Measurements from ENCODE around the gene ACVR1B. TPM values are rescaled to one million over a fixed set of nuclear protein-coding genes. Genes with fewer than 3 reads are reported as not detected.

The ACVR1B gene
- total and polyA plus RNA-seq, 9 of the 15 experiments (the other 6 are each of a cell fraction or from before 2014, with no cell fraction given): 0.97 to 15.1 (median 6.8) TPM

GRCh38 chr12:51917746-51918453 lies 33.6 kb upstream of the ACVR1B start (continued):
- TF ChIP-seq TAF7 (tag; IDR thresholded peaks at IDR 0.05) (no peak), CHD4 (IDR thresholded peaks at IDR 0.05; ENCODE audit: insufficient read depth, insufficient replicate concordance, low read depth, low read length, poor library complexity, severe bottlenecking) (no peak), ILF3 (IDR thresholded peaks at IDR 0.05; ENCODE audit: borderline replicate concordance) (no peak), NCOA4 (IDR thresholded peaks at IDR 0.05; ENCODE audit: partially characterized antibody) (no peak), NCOR1 (IDR thresholded peaks at IDR 0.05) (peak; percentile 88), ZBTB9 (CRISPR knock-in tag; IDR thresholded peaks at IDR 0.05) (no peak), EP300 (IDR thresholded peaks at IDR 0.05; ENCODE audit: low read length) (peak; percentile 75), TCF3 (CRISPR knock-in tag; IDR thresholded peaks at IDR 0.05) (peak; percentile 92), MAX (CRISPR knock-in tag; IDR thresholded peaks at IDR 0.05) (peak; percentile 18; the same call in 1 of the 2 replicates), ZBTB1 (CRISPR knock-in tag; IDR thresholded peaks at IDR 0.05; ENCODE audit: borderline replicate concordance, low read depth) (no peak), MBD2 (IDR thresholded peaks at IDR 0.05; ENCODE audit: borderline replicate concordance, low read depth) (no peak), PCBP1 (IDR thresholded peaks at IDR 0.05; ENCODE audit: low read depth, low read length, poor library complexity, severe bottlenecking) (no peak), RBM25 (IDR thresholded peaks at IDR 0.05; ENCODE audit: low read depth, low read length, severe bottlenecking) (no peak), BCLAF1 (IDR thresholded peaks at IDR 0.05; ENCODE audit: borderline replicate concordance in 1 of 2, control insufficient read depth in 1 of 2, low read depth in 2 of 2, low read length in 1 of 2) (no peak), ELF1 (tag; IDR thresholded peaks at IDR 0.05) (no peak), ATF7 (IDR thresholded peaks at IDR 0.05) (peak; percentile 22; the same call in 1 of the 2 replicates), SOX6 (IDR thresholded peaks at IDR 0.05) (peak; percentile 83), TRIM28 (IDR thresholded peaks at IDR 0.05) (no peak), SIRT6 (IDR thresholded peaks at IDR 0.05; ENCODE audit: low read depth, low read length) (no peak), DPF2 (IDR thresholded peaks at IDR 0.05) (peak; percentile 81), RUNX1 (IDR thresholded peaks at IDR 0.05; ENCODE audit: low read depth) (no peak), PHF8 (IDR thresholded peaks at IDR 0.05; ENCODE audit: borderline replicate concordance, low read length) (no peak), MLX (CRISPR knock-in tag; conservative IDR thresholded peaks at IDR 0.05) (no peak)
